Vagina (tissue), 2 donors: Measurements from ENCODE around the gene CST9.

ENCODE experiments used
- POLR2A ChIP-seq, 2 donors: fragments of 450-650 bp; IDR thresholded peaks; one replicate each; pipeline ENCODE4 v1.6.1; 2017; ENCODE audit warnings: antibody characterized with exemption in 2 of 2, mild to moderate bottlenecking in 2 of 2, moderate library complexity in 2 of 2
- POLR2AphosphoS5 ChIP-seq, 2 donors: sonication (generic); formaldehyde crosslinking; IDR thresholded peaks; one replicate each; pipeline ENCODE4 v1.9.0; 2017; ENCODE audit warnings: antibody characterized with exemption in 2 of 2, mild to moderate bottlenecking in 2 of 2, low read depth in 1 of 2; ENCODE audit not compliant: insufficient read depth in 1 of 2
- TF ChIP-seq, protein P1 (sequence below), 3 experiments: fragments of 450-650 bp in 2 of 3; fragments of 200-600 bp in 1 of 3; sonication (generic) in 1 of 3; IDR thresholded peaks; one replicate each; pipeline ENCODE4 v1.5.1; 2017 to 2019; ENCODE audit warnings: antibody characterized with exemption in 3 of 3, mild to moderate bottlenecking in 2 of 3, moderate library complexity in 2 of 3

DNA sequence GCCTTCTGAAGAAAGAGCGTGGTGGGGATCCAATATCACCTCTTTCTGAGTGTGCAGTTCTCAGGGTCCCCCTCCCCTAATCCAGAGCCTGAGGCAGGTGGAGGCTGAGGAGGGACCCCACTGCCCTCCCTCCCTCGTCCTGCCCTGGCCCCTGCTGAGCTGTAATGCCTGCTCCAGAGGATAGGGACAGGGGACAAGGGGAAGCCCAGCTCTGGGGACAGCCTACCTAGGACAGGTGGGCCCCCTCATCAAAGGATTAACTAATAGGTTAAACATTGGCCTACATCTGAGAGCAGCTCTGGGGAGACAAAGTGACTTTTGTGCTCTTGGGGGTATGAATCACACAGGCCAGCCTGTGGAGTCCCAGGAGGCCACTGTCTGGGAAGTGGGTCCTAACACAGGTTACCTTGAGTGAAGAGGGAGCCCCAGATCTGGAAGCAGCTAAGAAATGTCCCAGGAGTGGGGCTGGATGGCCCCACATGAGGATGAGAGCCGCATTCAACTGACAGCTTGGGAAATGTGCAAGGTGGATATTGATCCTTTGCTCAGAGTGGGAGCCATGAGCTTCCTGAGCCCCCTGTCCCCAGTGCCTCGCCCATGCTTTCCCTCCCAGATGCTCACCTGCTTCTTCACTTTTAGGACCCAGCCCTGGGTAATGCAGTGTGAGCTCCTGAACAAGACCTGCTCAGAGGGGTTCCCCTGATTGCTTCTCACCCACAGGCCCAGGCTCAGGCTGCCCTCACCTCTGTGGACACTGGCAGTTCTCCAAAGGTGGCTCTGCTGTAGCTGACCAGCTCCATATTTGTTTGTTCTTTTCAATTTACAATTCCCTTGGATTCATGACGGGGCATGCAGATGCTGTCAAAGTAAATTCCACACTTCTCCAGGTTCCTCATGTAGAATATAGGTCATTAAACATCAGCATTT lies 19.6 kb downstream of the CST9 start:
- TF ChIP-seq, protein P1, sequence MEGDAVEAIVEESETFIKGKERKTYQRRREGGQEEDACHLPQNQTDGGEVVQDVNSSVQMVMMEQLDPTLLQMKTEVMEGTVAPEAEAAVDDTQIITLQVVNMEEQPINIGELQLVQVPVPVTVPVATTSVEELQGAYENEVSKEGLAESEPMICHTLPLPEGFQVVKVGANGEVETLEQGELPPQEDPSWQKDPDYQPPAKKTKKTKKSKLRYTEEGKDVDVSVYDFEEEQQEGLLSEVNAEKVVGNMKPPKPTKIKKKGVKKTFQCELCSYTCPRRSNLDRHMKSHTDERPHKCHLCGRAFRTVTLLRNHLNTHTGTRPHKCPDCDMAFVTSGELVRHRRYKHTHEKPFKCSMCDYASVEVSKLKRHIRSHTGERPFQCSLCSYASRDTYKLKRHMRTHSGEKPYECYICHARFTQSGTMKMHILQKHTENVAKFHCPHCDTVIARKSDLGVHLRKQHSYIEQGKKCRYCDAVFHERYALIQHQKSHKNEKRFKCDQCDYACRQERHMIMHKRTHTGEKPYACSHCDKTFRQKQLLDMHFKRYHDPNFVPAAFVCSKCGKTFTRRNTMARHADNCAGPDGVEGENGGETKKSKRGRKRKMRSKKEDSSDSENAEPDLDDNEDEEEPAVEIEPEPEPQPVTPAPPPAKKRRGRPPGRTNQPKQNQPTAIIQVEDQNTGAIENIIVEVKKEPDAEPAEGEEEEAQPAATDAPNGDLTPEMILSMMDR (IDR thresholded peaks at IDR 0.05): no peak
- TF ChIP-seq POLR2AphosphoS5 (IDR thresholded peaks at IDR 0.05; ENCODE audit: insufficient read depth in 1 of 2, low read depth in 1 of 2) (no peak), POLR2A (IDR thresholded peaks at IDR 0.05) (no peak)
